Medulla oblongata (tissue), 1 donor: ENCODE results near the gene MYO1E.
A peak's percentile ranks its signal among the peaks of the same experiment; 100 is the strongest.
"Not testable (repeated sequence)": the region's sequence is repeated elsewhere in the genome, so short reads cannot be mapped to it uniquely, and the experiment has no call there.

Experiments
- DNase-seq: peaks from one replicate; pipeline ENCODE4 v3.0.0-alpha.2; 2015; ENCODE audit errors: extremely low spot score

The MYO1E gene

GRCh38 chr15:59387196-59387878 lies 14.7 kb upstream of the MYO1E start:
- not testable (repeated sequence) for DNase-seq

- DNase-seq, result no peak
Measured at GRCh38 chr15:59385171-59385570, 12.5 kb upstream of the MYO1E start.

- no peak for DNase-seq
Measured at GRCh38 chr15:59384507-59384906, 11.8 kb upstream of the MYO1E start.

GRCh38 chr15:59380902-59381610 lies 8.4 kb upstream of the MYO1E start:
- no peak for DNase-seq

- no peak for DNase-seq
Measured at GRCh38 chr15:59379531-59379930, 6.9 kb upstream of the MYO1E start.

GRCh38 chr15:59378855-59379254 lies 6.2 kb upstream of the MYO1E start:
- DNase-seq, result no peak

- DNase-seq, result no peak
Measured at GRCh38 chr15:59377924-59378323, 5.3 kb upstream of the MYO1E start.

GRCh38 chr15:59376733-59377132 lies 4.1 kb upstream of the MYO1E start:
- DNase-seq, result no peak

GRCh38 chr15:59373215-59373614 lies 544 bp upstream of the MYO1E start:
- DNase-seq, result no peak

- DNase-seq, result peak; percentile 46
Measured at GRCh38 chr15:59371458-59372351, 966 bp downstream of the MYO1E start.

GRCh38 chr15:59369597-59369996 lies 3.1 kb downstream of the MYO1E start:
- no peak for DNase-seq

- DNase-seq, result peak; percentile 75
Measured at GRCh38 chr15:59367022-59367451, 5.6 kb downstream of the MYO1E start.

GRCh38 chr15:59366333-59367021 lies 6.2 kb downstream of the MYO1E start:
- DNase-seq, result no peak

GRCh38 chr15:59364248-59364647 lies 8.4 kb downstream of the MYO1E start:
- no peak for DNase-seq

GRCh38 chr15:59362331-59362730 lies 10.3 kb downstream of the MYO1E start:
- no peak for DNase-seq

- DNase-seq, result no peak
Measured at GRCh38 chr15:59360896-59361295, 11.8 kb downstream of the MYO1E start.

- DNase-seq, result no peak
Measured at GRCh38 chr15:59360305-59360704, 12.4 kb downstream of the MYO1E start.

GRCh38 chr15:59355730-59356129 lies 16.9 kb downstream of the MYO1E start:
- DNase-seq, result no peak

- no peak for DNase-seq
Measured at GRCh38 chr15:59354417-59355031, 18.1 kb downstream of the MYO1E start.

- no peak for DNase-seq
Measured at GRCh38 chr15:59353994-59354416, 18.7 kb downstream of the MYO1E start.

GRCh38 chr15:59352683-59353082 lies 20.0 kb downstream of the MYO1E start:
- no peak for DNase-seq
